ENCODE results near the gene MYO1D. TPM values are rescaled to one million over a fixed set of nuclear protein-coding genes. Genes with fewer than 3 reads are reported as not detected.

MYO1D gene
- total RNA-seq, 1 experiment from 2014 or later: 29.9 TPM

GRCh38 chr17:32461853-32462617, 414.9 kb downstream of the MYO1D start:
- peak; percentile 71 for DNase-seq (ENCODE audit: low spot score)
- Mint-ChIP-seq H3K4me1 (no peaks in the 10 kb centered on the region), H3K36me3 (peaks cover 68% of the 10 kb centered on the region), H3K27ac (no peak overlapping the region), H3K4me3 (no peak overlapping the region), H3K9me3 (no peaks in the 10 kb centered on the region), H3K27me3 (ENCODE audit: low read depth) (no peaks in the 10 kb centered on the region)
- ATAC-seq: peak; percentile 70
- ChIA-PET CTCF (interaction anchor here (0.6 to 4.2 kb wide), 17 partner anchors 9 to 399 kb away, joined by 3 to 34 read pairs (median 4); partner anchors contain the start of genes CDK5R1 and PSMD11), POLR2A (no interaction called here)
- TF ChIP-seq ZSCAN18 (CRISPR knock-in tag; IDR thresholded peaks at IDR 0.05): no peak
- TF ChIP-seq, protein P1, sequence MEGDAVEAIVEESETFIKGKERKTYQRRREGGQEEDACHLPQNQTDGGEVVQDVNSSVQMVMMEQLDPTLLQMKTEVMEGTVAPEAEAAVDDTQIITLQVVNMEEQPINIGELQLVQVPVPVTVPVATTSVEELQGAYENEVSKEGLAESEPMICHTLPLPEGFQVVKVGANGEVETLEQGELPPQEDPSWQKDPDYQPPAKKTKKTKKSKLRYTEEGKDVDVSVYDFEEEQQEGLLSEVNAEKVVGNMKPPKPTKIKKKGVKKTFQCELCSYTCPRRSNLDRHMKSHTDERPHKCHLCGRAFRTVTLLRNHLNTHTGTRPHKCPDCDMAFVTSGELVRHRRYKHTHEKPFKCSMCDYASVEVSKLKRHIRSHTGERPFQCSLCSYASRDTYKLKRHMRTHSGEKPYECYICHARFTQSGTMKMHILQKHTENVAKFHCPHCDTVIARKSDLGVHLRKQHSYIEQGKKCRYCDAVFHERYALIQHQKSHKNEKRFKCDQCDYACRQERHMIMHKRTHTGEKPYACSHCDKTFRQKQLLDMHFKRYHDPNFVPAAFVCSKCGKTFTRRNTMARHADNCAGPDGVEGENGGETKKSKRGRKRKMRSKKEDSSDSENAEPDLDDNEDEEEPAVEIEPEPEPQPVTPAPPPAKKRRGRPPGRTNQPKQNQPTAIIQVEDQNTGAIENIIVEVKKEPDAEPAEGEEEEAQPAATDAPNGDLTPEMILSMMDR (IDR thresholded peaks at IDR 0.05): peak; percentile 26; the same call in 1 of the 2 replicates

DNA sequence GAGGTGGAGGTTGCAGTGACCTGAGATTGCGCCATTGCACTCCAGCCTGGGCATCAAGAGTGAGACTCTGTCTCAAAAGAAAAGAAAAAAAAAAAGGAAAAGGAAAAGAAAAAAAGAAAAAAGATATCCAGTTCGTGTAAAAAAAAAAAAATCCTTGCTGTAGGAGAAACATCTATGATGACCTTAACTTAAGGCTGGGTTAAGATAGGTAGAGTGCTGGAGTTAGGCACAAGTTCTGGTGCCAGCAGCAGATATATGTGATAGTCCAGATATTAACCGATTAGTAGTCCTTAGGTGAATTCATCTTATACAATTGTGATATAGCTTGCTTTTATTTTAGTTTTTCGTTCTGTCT, 415.4 kb downstream of the MYO1D start:
- ChIA-PET CTCF (interaction anchor here (0.6 to 4.2 kb wide), 21 partner anchors 10 to 399 kb away, joined by 3 to 34 read pairs (median 4); partner anchors contain the start of genes CDK5R1 and PSMD11), POLR2A (no interaction called here)
- H3K4me1 Mint-ChIP-seq: no peaks in the 10 kb centered on the region
- DNase-seq (ENCODE audit: low spot score) (no peak), ATAC-seq (no peak; the same call in 1 of the 2 replicates)
- no peaks in the 10 kb centered on the region for H3K9me3 Mint-ChIP-seq
- no peak overlapping the region for H3K4me3 Mint-ChIP-seq
- H3K27me3 Mint-ChIP-seq (ENCODE audit: low read depth): no peaks in the 10 kb centered on the region
- TF ChIP-seq SP1 (CRISPR knock-in tag; conservative IDR thresholded peaks at IDR 0.05): no peak
- TF ChIP-seq, protein P1 (IDR thresholded peaks at IDR 0.05): peak; percentile 24; the same call in 1 of the 2 replicates
- TF ChIP-seq ZNF232 (CRISPR knock-in tag; IDR thresholded peaks at IDR 0.05): no peak
- H3K27ac Mint-ChIP-seq: no peak overlapping the region
- peaks cover 67% of the 10 kb centered on the region for H3K36me3 Mint-ChIP-seq

GRCh38 chr17:32460054-32460453, 416.9 kb downstream of the MYO1D start:
- ATAC-seq (no peak), DNase-seq (ENCODE audit: low spot score) (no peak)
- peaks cover 2% of the 10 kb centered on the region; the same call in 1 of the 2 replicates for H3K9me3 Mint-ChIP-seq
- no peaks in the 10 kb centered on the region for H3K27me3 Mint-ChIP-seq (ENCODE audit: low read depth)
- peaks cover 71% of the 10 kb centered on the region for H3K36me3 Mint-ChIP-seq
- ChIA-PET POLR2A (interaction anchor here (0.6 kb wide), 1 partner anchor 1018 kb away, joined by 3 read pairs; no protein-coding TSS in a partner anchor), CTCF (interaction anchor here (0.6 to 3.6 kb wide), 3 partner anchors 16 to 86 kb away, joined by 3 to 20 read pairs (median 4); partner anchors contain the start of gene PSMD11)
- H3K4me3 Mint-ChIP-seq: no peak overlapping the region
- no peak for TF ChIP-seq ZNF423 (CRISPR knock-in tag; IDR thresholded peaks at IDR 0.05)
- TF ChIP-seq ZNF121 (CRISPR knock-in tag; IDR thresholded peaks at IDR 0.05): peak; percentile 11; the same call in 1 of the 2 replicates
- H3K4me1 Mint-ChIP-seq: no peaks in the 10 kb centered on the region
- no peak overlapping the region for H3K27ac Mint-ChIP-seq

DNA sequence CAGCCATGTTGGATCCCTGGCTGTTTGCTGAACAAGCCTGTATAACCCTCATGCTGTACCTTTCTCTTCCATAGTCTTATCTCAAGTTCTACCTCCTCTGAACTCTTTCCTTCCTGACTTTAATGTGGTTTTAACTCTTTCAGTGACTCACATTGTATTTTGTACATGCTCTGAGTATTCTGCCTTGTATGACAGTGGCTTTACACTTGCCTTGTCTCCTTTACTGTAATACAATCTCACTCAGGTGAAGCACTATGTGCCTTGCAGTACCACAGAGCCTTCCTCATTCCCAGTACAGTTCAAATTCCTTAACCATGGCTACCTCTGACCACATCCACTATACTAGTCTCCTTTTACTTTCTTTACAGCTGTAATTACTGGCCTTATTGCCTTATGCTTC, 418.6 kb downstream of the MYO1D start:
- Mint-ChIP-seq H3K27ac (no peak overlapping the region), H3K9me3 (peaks cover 5% of the 10 kb centered on the region; the same call in 1 of the 2 replicates), H3K4me1 (no peaks in the 10 kb centered on the region), H3K27me3 (ENCODE audit: low read depth) (no peaks in the 10 kb centered on the region), H3K36me3 (peaks cover 75% of the 10 kb centered on the region), H3K4me3 (no peak overlapping the region)
- TF ChIP-seq ZBTB43 (CRISPR knock-in tag; IDR thresholded peaks at IDR 0.05): no peak
- DNase-seq (ENCODE audit: low spot score): no peak
- POLR2A ChIA-PET: no interaction called here
- no peak for ATAC-seq
- CTCF ChIA-PET: no interaction called here
